GM12873 (cell line): ENCODE data around the gene RBFOX2.

Experiments
- TF ChIP-seq, protein P1 (sequence below): IDR thresholded peaks from 2 replicates; pipeline ENCODE4 v1.5.1; 2012; ENCODE audit warnings: low read depth, mild to moderate bottlenecking, moderate library complexity, low read length, control low read depth; ENCODE audit not compliant: insufficient read depth; ENCODE audit errors: missing control alignments

Gene RBFOX2

GRCh38 chr22:35837101-35837727, 191.4 kb downstream of the RBFOX2 start:
- TF ChIP-seq, protein P1, sequence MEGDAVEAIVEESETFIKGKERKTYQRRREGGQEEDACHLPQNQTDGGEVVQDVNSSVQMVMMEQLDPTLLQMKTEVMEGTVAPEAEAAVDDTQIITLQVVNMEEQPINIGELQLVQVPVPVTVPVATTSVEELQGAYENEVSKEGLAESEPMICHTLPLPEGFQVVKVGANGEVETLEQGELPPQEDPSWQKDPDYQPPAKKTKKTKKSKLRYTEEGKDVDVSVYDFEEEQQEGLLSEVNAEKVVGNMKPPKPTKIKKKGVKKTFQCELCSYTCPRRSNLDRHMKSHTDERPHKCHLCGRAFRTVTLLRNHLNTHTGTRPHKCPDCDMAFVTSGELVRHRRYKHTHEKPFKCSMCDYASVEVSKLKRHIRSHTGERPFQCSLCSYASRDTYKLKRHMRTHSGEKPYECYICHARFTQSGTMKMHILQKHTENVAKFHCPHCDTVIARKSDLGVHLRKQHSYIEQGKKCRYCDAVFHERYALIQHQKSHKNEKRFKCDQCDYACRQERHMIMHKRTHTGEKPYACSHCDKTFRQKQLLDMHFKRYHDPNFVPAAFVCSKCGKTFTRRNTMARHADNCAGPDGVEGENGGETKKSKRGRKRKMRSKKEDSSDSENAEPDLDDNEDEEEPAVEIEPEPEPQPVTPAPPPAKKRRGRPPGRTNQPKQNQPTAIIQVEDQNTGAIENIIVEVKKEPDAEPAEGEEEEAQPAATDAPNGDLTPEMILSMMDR: no peak

GRCh38 chr22:35835998-35836691, 192.5 kb downstream of the RBFOX2 start:
- TF ChIP-seq, protein P1: no peak

DNA sequence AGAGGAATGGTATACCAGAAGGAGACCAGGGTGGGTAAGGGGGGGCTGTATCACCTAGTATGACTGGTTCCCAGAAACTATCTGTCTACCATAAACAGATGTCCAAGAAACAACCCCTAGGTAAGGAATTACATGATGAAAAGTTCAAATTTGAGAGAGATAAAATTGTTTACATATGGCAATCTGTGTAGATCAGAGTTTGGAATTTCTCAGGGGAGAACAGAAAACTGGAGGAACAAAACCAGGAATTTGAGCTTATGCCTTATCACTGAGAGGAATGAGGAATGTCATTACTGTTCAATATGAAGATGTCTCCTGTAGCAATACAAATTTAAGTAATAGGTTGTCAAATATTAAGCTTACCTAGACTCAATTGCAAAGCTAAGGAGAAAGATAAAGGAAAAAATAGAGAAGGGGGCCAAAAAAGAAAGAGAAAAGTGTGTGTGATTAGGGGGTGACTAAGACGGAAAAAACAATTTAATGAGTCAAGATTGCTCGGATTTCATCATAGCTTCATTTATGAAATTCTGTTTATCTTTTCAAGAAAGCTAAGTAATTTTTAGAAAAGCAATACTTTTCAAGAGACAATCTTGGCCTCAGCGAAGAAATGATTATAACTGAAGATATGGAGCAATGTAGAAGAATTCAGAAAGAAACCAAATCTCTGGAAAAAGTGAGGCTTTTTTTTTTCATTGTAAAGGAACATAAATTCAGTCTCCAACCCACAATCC, 193.2 kb downstream of the RBFOX2 start:
- TF ChIP-seq, protein P1: no peak

GRCh38 chr22:35834061-35834460, 194.6 kb downstream of the RBFOX2 start:
- TF ChIP-seq, protein P1: no peak

DNA sequence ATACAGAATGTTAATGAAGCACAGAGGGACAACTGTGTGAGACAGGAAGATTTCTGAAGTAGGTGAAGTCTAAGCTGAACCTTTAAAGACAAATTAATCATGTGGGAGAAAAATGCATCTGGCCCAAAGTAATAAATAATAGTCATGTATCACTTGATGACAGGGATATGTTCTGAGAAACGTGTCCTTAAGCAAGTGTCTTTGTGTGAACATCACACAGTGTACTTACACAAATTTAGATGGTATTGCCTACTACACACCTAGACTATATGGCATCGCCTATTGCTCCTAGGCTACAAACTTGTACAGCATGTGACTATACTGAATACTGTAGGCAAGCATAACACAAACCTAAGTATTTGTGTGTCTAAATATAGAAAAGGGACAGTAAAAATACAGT, 198.3 kb downstream of the RBFOX2 start:
- TF ChIP-seq, protein P1: no peak

- TF ChIP-seq, protein P1: no peak
Observed at GRCh38 chr22:35824256-35824655, 204.4 kb downstream of the RBFOX2 start.

- TF ChIP-seq, protein P1: no peak
Observed at GRCh38 chr22:35821654-35822053, 207.0 kb downstream of the RBFOX2 start.
